Epidermal melanocyte (primary cell): ENCODE results near the gene CLASP1.
"Not testable (repeated sequence)": the region's sequence is repeated elsewhere in the genome, so short reads cannot be mapped to it uniquely, and the experiment has no call there.

Source experiments
- DNase-seq: peaks from one replicate; pipeline ENCODE4 v3.0.0; 2011; ENCODE audit warnings: low spot score; ENCODE audit not compliant: insufficient read length

CLASP1 gene

GRCh38 chr2:121475811-121476571 lies 173.3 kb downstream of the CLASP1 start:
- no peak for DNase-seq

- no peak for DNase-seq
Observed at GRCh38 chr2:121473512-121473911, 175.8 kb downstream of the CLASP1 start.

GRCh38 chr2:121472470-121472993 lies 176.7 kb downstream of the CLASP1 start:
- no peak for DNase-seq

DNA sequence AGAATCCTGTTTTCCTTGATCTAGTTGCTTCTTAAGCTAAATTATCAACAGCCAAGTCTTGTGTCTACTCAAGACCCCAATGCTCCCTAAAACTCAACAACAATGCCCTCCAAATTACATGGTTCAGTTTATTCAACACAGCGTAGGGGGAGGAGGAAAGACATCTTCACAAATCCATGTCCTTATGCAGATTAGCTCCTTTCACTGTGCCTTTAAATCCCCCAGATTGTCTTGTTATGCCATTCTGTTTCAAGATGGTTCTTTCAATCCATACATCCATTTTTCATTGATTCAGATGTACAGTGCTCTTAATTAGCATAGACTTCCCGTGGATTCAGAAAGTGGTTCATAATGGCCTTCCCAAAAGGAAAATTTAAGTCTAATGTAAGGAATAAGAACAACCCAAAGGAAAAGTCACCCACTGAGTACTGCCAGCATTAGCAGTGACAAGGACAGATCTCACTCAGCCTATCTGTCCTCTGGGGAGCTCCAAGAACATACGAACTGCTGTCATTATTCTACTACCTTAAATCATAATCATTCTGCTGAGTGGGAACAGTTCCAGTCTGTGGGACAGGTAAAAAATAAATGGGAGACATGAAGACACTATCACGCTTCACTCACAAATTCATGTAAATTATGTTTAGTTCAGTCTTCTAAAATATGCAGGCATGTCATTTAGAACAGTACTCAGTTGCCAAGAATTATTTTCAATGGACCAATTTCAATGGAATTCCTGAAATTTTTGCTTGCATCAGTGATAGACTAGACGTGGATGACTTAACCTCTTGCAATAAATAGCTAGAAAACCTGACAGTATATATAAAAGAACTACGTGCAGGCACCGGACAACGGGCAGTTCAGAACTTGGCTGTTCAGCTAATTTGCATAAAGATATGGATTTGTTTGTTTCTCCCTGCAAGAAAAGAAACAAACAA lies 177.5 kb downstream of the CLASP1 start:
- no peak for DNase-seq

- DNase-seq, result no peak
Observed at GRCh38 chr2:121470917-121471316, 178.3 kb downstream of the CLASP1 start.

- DNase-seq, result no peak
Observed at GRCh38 chr2:121469356-121469755, 179.9 kb downstream of the CLASP1 start.

DNA sequence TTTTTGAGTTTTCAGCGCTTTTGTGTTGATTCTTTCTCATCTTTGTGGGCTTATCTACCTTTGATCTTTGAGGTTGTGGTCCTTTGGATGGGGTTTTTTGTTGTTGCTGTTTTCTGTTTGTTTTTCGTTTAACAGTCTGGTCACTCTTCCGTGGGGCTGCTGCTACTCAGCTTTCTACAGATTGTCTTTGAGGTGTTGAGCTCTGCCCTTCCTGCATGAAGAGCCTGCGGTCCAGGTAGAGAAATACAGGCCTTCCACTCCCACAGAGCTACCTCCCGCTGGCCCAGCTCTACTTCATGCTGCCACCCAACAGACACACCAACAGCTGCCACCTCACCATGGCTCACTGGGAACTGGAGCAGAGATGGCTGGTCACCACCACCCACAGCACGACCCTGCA lies 180.3 kb downstream of the CLASP1 start:
- no peak for DNase-seq

DNA sequence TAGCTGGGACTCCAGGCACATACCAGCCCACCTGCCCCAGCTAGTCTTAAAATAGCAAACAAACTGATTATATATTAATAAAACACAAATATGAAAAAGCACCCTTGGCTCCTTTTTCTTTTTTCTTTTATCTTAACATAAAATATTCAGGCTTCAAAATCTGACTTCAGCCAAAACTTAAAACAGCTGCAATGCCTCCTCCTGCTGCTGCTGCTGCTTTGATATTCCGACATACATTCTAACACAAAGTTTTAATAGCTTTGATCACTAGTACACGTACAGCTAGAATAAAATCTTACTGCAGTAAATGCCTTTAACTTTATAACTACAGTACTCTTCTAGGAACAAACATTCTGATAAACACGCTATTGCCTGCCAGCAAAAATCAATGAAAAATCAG lies 190.0 kb downstream of the CLASP1 start:
- no peak for DNase-seq

GRCh38 chr2:121456325-121456724 lies 192.9 kb downstream of the CLASP1 start:
- no peak for DNase-seq

- no peak for DNase-seq
Observed at GRCh38 chr2:121455446-121455845, 193.8 kb downstream of the CLASP1 start.

GRCh38 chr2:121454549-121455090 lies 194.6 kb downstream of the CLASP1 start:
- DNase-seq, result no peak

DNA sequence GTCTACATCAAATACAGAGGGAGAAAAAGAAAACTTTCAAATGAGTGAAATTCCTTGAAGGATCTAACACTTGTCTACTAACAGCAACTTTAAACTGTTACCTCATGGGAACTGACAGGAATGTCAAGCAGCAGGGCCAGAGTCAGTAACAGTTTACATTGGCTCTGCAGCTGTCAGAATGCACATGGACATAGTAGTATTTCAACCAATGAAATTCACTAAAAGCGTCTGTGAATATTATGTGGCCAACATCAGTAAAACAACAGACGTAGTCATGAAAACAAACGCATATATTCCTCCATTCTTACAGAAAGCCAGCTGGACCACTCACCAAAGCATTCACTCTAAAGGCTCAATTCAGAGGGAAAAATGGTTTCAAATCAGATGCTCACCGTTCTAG lies 197.9 kb downstream of the CLASP1 start:
- no peak for DNase-seq

DNA sequence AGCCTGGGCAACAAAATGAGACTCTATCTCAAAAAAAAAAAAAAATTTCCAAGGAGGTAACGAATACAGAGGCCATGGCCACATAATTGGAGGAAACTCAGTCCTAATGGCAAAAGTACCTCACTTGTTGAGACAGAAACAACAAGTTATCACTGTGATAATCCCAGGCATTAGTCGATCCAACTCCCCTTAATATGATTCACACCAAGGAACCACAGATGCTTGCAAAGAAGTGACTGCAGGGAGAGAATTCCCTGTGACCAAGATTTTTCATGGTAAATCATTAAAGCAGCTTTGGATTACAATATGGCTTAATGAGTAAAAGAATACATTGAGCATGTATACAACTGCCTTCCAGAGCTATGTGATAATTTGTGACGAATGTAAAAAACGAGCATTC lies 199.0 kb downstream of the CLASP1 start:
- no peak for DNase-seq

DNA sequence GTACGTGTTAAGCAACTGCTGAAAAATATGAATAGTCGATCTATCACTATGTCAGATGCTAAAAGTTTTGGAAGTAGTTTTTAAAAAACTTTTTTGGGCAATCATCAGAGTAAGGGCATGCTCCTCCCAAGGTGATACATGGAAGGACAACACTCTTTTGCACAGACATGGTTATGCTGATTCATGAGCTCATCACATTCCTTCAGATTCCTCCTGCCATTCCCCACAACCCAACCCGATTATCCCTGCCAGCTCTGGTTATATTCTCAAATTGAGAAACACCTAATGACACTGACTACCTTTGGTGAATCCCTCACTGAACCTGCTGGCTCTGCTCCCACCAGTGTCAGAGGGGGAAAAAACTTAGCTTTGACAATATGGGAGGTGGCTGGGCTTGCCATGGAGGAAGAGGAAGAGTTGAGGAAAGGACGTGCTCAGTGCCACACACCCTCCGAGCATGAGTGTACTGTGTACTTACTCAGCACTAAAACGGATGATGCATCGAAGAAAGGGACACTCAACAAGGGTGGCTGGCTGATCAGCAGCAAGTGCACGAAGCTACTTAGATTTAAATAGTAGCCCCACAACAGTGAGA lies 202.5 kb downstream of the CLASP1 start:
- no peak for DNase-seq

DNA sequence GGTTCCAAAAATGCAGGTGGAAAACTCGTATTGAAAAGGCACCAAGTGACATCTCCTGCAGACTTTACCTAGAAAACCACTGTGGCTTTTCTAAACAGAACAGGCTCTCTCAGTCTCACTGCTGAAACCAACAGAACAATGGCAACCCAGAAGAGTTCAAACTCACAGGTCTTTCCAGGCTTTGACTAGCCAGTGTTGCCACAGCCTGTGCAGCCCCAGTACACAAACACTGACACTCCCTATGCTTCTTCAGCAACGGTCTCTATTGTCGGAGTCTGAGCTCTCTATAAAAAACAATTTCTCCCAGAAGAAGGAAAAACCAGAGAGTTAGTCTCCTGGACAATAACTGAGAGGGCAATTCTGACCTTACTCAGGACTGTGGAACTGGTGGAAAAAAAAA lies 206.4 kb downstream of the CLASP1 start:
- DNase-seq, result no peak

GRCh38 chr2:121438290-121438689 lies 211.0 kb downstream of the CLASP1 start:
- not testable (repeated sequence) for DNase-seq

- no peak for DNase-seq
Observed at GRCh38 chr2:121436918-121437317, 212.3 kb downstream of the CLASP1 start.

GRCh38 chr2:121435790-121436189 lies 213.5 kb downstream of the CLASP1 start:
- DNase-seq, result no peak

DNA sequence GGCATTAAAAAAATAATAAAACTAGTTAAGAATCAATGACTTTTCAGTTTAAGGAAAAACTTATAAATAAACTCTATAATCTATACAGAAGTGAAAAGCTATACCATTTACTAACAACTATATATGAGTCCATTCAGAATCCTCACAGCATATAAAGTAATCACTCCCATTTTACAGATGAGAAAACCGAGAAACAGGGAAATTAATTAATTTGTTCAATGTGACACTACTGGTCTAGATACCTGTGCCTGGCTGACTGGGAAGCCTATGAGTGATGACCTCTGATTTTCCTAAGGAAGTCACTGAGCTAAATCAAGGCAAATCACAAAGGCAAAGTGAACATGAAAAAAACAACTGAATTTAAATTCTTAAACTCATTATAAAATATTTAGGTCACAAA lies 218.0 kb downstream of the CLASP1 start:
- no peak for DNase-seq

- no peak for DNase-seq
Observed at GRCh38 chr2:121429927-121430520, 219.2 kb downstream of the CLASP1 start.
